Testis (tissue), 3 donors: Measurements from ENCODE around the gene ZKSCAN8. TPM values are rescaled to one million over a fixed set of nuclear protein-coding genes. Genes with fewer than 3 reads are reported as not detected.

ENCODE experiments used
- DNase-seq: peaks from one replicate; pipeline ENCODE4 v3.0.0-alpha.2; 2019
- H3K27ac ChIP-seq, 2 donors: fragments of 200-600 bp; sonication (generic); one replicate each; pipeline ENCODE4 v1.5.1; 2019
- H3K27me3 ChIP-seq: fragments of 200-600 bp; sonication (generic); one replicate; pipeline ENCODE4 v1.5.1; 2019
- H3K36me3 ChIP-seq: fragments of 200-600 bp; sonication (generic); one replicate; pipeline ENCODE4 v1.5.1; 2017; ENCODE audit warnings: low read depth; ENCODE audit errors: missing control alignments
- H3K4me1 ChIP-seq: fragments of 200-600 bp; sonication (generic); one replicate; pipeline ENCODE4 v1.5.1; 2019
- H3K4me3 ChIP-seq, 2 donors: fragments of 200-600 bp; sonication (generic); one replicate each; pipeline ENCODE4 v1.5.1; 2017 to 2019
- H3K9me3 ChIP-seq: fragments of 200-600 bp; sonication (generic); one replicate; pipeline ENCODE4 v1.5.1; 2017
- POLR2A ChIP-seq: fragments of 450-650 bp; IDR thresholded peaks from one replicate; pipeline ENCODE4 v1.6.1; 2017; ENCODE audit warnings: antibody characterized with exemption, mild to moderate bottlenecking, moderate library complexity
- WGBS, 2 donors: methylation state at CpG; one replicate each; pipeline ENCODE4 v1.1.5; 2018; 5-methylcytosine and 5-hydroxymethylcytosine counted together
- intact Hi-C: fragments of 100-400 bp; cut with DNase I; formaldehyde crosslinking; loops from one replicate; pipeline ENCODE4 v1.15.1; 2023; ENCODE audit warnings: low total_unique reads
- polyA plus RNA-seq: library from polyadenylated mRNA; stranded (reverse); fragments of 350-450 nt; fragmentation: Illumina TruSeq; extraction: RNeasy Lipid Tissue Mini Kit (QIAGEN cat#74804); gene quantifications from one replicate; pipeline ENCODE4 v1.2.3, GENCODE V29; 2014; ENCODE audit warnings: low read depth, low replicate concordance; ENCODE audit not compliant: insufficient read depth
- total RNA-seq, 2 donors: library from RNA; depleted of rRNA; stranded (reverse); fragments of >200 nt; gene quantifications; one replicate each; pipeline ENCODE4 v1.2.3, GENCODE V29; 2016
- TF ChIP-seq, protein P1 (sequence below), 3 experiments: fragments of 450-650 bp in 2 of 3; fragments of 200-600 bp in 1 of 3; sonication (generic) in 1 of 3; IDR thresholded peaks; one replicate each; pipeline ENCODE4 v1.5.1; 2016 to 2019; ENCODE audit warnings: antibody characterized with exemption in 3 of 3, mild to moderate bottlenecking in 2 of 3, moderate library complexity in 1 of 3

Gene ZKSCAN8
- total and polyA plus RNA-seq, 3 donors from 2014 or later = 20.9 to 36.4 (median 34.1) TPM

DNA sequence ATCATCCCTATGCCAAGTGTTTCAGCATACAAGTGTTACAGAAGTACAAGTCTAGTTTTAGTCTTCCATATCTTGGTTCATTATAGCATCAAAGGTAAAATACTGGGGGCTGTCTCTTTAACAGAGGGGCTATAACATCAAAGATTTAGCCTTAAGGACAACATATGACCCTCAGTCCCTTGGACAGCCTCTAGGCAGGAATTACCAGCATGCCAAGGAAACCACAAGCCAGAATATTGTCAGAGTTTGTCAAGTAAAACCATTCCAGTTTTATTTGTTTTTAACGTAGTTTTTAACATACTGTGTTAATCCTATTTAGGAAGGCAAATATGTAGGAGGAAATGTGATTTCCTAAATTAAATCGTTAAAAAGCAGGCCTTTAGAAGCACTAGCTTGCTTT, 18.6 kb downstream of the ZKSCAN8 start:
- DNase-seq = no peak
- Histone ChIP-seq H3K36me3 (no peaks in the 10 kb centered on the region), H3K27me3 (no peaks in the 10 kb centered on the region), H3K27ac (no peak overlapping the region), H3K4me3 (no peak overlapping the region), H3K9me3 (no peaks in the 10 kb centered on the region), H3K4me1 (peaks cover 13% of the 10 kb centered on the region)
- 53 to 69% methylated on average over 2 of the region's 2 CpGs for WGBS, 2 donors
- TF ChIP-seq, protein P1, sequence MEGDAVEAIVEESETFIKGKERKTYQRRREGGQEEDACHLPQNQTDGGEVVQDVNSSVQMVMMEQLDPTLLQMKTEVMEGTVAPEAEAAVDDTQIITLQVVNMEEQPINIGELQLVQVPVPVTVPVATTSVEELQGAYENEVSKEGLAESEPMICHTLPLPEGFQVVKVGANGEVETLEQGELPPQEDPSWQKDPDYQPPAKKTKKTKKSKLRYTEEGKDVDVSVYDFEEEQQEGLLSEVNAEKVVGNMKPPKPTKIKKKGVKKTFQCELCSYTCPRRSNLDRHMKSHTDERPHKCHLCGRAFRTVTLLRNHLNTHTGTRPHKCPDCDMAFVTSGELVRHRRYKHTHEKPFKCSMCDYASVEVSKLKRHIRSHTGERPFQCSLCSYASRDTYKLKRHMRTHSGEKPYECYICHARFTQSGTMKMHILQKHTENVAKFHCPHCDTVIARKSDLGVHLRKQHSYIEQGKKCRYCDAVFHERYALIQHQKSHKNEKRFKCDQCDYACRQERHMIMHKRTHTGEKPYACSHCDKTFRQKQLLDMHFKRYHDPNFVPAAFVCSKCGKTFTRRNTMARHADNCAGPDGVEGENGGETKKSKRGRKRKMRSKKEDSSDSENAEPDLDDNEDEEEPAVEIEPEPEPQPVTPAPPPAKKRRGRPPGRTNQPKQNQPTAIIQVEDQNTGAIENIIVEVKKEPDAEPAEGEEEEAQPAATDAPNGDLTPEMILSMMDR (IDR thresholded peaks at IDR 0.05) = no peak
- no peak for TF ChIP-seq POLR2A
- intact Hi-C loops = no loop called here

DNA sequence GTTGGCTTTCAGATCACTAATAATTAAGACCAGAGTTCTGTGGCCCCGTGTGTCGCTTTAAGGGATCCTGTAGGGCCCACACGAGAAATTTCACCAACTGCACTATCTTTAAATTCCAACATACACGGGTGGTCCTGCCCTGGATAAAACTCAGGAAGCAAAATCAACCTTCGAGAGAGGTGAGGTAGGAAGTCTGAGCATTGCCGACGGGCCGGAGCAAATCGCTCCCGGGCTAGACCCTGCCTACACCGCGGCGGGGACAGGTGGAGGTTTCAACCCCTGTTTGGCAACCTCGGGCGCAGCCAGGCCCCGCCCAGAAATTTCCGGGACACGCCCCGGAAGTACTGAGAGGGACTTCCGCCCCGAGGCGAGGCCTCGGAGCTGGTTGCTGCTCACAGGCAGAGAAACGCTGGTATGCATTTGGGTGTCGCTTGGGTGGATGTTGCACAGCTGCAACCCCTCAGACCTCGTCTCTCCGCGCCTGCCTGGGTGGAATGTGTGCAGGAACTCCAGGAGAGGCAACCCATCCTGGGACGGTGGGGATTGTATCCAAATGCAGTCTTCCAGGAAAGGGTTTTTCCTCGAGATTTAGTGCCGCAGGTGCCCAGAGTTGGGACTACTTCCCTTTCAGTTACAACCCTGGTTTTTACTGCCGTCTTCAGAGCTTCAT, 19.9 kb downstream of the ZKSCAN8 start:
- H3K9me3 ChIP-seq = no peaks in the 10 kb centered on the region
- H3K36me3 ChIP-seq = no peaks in the 10 kb centered on the region
- H3K27me3 ChIP-seq = no peaks in the 10 kb centered on the region
- peaks cover 13% of the 10 kb centered on the region for H3K4me1 ChIP-seq
- 3 to 5% methylated on average over 23 to 32 of the region's 32 CpGs for WGBS, 2 donors
- peak; percentile 87 for DNase-seq
- intact Hi-C loops = no loop called here
- H3K4me3 ChIP-seq = peak overlapping the region; percentile 43 to 67
- no peak overlapping the region for H3K27ac ChIP-seq
- TF ChIP-seq, protein P1 (IDR thresholded peaks at IDR 0.05) = no peak
- no peak for TF ChIP-seq POLR2A

DNA sequence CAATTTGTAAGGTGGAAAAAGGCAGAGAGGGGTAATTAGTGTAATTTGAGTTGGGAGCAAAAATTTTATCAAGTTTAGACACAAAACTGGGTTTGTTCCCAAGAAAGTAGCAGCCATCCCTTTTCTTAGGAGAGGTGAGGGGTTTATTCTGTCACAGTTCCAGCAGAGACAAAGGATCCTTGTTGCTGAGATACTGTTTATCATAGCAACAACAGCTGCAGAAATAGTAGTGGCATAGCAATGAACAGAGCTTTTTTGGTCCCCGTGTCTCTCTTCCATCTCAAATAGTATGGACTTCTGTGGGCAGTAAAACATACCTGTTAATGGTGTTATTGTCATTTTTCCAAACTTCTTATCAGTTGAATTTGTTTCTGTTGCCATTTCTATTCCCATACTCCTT, 23.9 kb downstream of the ZKSCAN8 start:
- H3K4me3 ChIP-seq = no peak overlapping the region
- no peaks in the 10 kb centered on the region for H3K36me3 ChIP-seq
- peaks cover 13% of the 10 kb centered on the region for H3K4me1 ChIP-seq
- no peaks in the 10 kb centered on the region for H3K27me3 ChIP-seq
- 66 to 85% methylated on average over 1 of the region's 1 CpG for WGBS, 2 donors
- no peak overlapping the region for H3K27ac ChIP-seq
- DNase-seq = no peak
- no peaks in the 10 kb centered on the region for H3K9me3 ChIP-seq
- TF ChIP-seq POLR2A = no peak
- TF ChIP-seq, protein P1 (IDR thresholded peaks at IDR 0.05) = no peak
- intact Hi-C loops = no loop called here

DNA sequence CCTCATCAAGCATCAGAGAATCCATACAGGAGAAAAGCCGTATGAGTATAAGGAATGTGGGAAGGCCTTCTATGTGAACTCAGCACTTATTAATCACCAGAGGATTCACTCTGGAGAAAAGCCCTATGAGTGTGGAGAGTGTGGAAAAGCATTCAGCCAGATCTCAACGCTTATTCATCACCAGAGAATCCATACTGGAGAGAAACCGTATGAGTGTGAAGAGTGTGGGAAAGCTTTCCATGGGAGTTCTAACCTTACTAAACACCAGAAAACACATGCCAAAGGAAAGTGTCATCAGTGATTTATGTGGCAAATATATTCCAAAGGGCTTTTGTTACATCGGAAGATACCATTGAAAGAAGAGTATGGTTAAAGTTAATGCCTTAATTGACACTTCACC, 25.4 kb downstream of the ZKSCAN8 start:
- Histone ChIP-seq H3K4me1 (peaks cover 5% of the 10 kb centered on the region), H3K9me3 (no peaks in the 10 kb centered on the region), H3K36me3 (no peaks in the 10 kb centered on the region), H3K27me3 (no peaks in the 10 kb centered on the region), H3K27ac (no peak overlapping the region), H3K4me3 (no peak overlapping the region)
- DNase-seq = no peak
- WGBS, 2 donors = 86 to 89% methylated on average over 4 of the region's 4 CpGs
- TF ChIP-seq, protein P1 (IDR thresholded peaks at IDR 0.05) = no peak
- no peak for TF ChIP-seq POLR2A
- intact Hi-C loops = no loop called here

- WGBS, 2 donors = 88 to 89% methylated on average over 1 of the region's 1 CpG
- intact Hi-C loops = no loop called here
- Histone ChIP-seq H3K27me3 (no peaks in the 10 kb centered on the region), H3K4me1 (no peaks in the 10 kb centered on the region), H3K36me3 (no peaks in the 10 kb centered on the region), H3K4me3 (no peak overlapping the region), H3K9me3 (no peaks in the 10 kb centered on the region), H3K27ac (no peak overlapping the region)
- DNase-seq = no peak
- TF ChIP-seq, protein P1 (IDR thresholded peaks at IDR 0.05) = no peak
- no peak for TF ChIP-seq POLR2A
These were observed 26.2 kb downstream of the ZKSCAN8 start for GRCh38 chr6:28167926-28168325.
